SH-SY5Y (cell line): ENCODE measurements around the gene ZNF385C.

Experiments
- GATA2 ChIP-seq: IDR thresholded peaks from 2 replicates; pipeline ENCODE4 v1.6.1; 2011; ENCODE audit warnings: mild to moderate bottlenecking, low read depth, low read length
- GATA3 ChIP-seq: IDR thresholded peaks from 2 replicates; pipeline ENCODE4 v1.6.1; 2011; ENCODE audit warnings: low read depth, mild to moderate bottlenecking, low read length, moderate library complexity

DNA sequence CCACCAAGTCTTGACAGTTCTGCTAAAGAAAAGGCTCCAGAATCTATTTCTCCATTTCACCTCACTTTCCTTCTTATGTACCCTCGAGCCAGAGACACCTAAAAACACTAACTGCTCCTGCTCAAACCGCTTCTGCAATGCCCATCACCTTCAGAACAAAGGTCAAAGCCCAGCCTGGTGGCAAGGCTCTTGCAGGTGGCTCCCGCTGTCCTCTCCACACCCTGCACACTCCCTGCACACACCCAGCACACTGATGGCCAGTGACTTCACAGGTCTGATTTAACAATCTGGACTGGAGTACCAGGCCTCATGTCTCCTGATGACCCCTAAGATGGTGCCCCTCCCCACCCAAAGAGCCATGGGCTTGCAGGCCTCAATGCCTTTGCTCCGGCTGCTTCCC lies 38.0 kb downstream of the ZNF385C start:
- no peak for TF ChIP-seq GATA2
- TF ChIP-seq GATA3: no peak
